GM18858 (cell line): Measurements from ENCODE around the gene NCAPH2.
"Not testable (repeated sequence)": the region's sequence is repeated elsewhere in the genome, so short reads cannot be mapped to it uniquely, and the experiment has no call there.

ENCODE experiments used
- ATAC-seq: cut with Tn5 transposase; IDR thresholded peaks from one replicate; pipeline ENCODE4 v1.9.1; 2021; ENCODE audit not compliant: unreplicated experiment

The NCAPH2 gene

DNA sequence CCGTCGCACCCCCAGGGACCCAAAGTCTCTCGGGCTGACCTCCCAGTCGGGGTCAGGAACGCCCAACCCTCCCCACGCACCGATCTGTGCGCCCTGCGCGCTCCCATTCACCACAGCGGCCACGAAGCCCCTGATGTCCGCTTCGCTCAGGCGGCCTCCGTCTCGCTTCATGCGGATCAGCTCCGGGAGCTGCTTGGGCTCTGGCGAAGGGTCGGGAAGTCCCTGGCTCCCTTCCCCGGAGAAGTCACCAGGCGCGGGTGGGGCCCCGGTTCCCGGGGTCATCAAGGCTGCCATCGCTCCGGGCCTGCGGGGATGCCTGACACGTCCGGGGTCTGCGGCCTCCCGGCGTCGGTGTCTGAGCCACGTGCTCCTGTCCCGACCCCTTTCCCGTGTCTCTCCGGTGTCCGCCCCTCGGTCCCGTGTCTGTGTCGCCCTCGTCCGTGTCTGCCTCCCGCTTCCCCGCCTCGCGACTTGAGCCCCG, 21.4 kb downstream of the NCAPH2 start:
- ATAC-seq: no peak

DNA sequence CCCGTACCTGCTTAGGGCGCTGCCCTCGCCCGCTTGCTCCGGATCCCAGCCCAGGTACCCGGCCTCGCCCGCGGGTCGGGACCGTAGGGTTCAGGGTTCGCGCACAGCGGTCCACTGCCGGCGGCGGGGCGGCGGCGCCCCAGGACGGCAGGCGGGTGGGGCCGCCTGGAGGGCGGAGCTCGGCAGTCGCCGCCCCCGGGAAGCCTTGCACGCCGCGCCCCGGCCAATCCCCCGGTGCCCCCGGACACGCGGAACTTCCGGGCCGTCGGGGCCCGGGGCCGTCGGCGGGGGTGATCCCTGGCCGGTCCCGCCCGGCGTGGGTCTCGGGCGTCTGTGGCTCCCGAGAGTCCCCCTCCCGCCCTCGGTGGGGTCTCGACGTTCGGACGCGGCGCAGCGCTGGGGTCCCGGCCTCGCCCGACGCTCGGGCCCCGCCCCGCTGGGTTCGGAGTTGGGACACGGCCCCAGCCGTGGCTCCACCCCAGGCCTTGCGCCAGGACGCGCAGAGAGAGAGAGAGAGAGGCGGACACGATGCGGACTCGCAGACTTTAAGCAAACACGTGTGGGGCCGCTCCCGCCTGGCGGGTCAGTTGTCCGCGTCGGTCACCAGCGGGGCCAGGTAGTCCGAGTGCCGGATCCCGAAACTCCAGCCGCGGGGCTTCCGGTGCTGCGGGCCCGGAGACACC, 22.0 kb downstream of the NCAPH2 start, which contains the start of gene TYMP:
TSS of gene TYMP (minus strand) at position 116 of the 683 bp plus-strand sequence. CDS start 303 bp downstream, outside the sequence.
- ATAC-seq: no peak

- no peak for ATAC-seq
Measured at GRCh38 chr22:50530580-50530876, 22.5 kb downstream of the NCAPH2 start.

- ATAC-seq: no peak
Measured at GRCh38 chr22:50530877-50531545, 23.0 kb downstream of the NCAPH2 start.

GRCh38 chr22:50531546-50531961, 23.5 kb downstream of the NCAPH2 start:
- no peak for ATAC-seq

- ATAC-seq: no peak
Measured at GRCh38 chr22:50531962-50532674, 24.1 kb downstream of the NCAPH2 start.

DNA sequence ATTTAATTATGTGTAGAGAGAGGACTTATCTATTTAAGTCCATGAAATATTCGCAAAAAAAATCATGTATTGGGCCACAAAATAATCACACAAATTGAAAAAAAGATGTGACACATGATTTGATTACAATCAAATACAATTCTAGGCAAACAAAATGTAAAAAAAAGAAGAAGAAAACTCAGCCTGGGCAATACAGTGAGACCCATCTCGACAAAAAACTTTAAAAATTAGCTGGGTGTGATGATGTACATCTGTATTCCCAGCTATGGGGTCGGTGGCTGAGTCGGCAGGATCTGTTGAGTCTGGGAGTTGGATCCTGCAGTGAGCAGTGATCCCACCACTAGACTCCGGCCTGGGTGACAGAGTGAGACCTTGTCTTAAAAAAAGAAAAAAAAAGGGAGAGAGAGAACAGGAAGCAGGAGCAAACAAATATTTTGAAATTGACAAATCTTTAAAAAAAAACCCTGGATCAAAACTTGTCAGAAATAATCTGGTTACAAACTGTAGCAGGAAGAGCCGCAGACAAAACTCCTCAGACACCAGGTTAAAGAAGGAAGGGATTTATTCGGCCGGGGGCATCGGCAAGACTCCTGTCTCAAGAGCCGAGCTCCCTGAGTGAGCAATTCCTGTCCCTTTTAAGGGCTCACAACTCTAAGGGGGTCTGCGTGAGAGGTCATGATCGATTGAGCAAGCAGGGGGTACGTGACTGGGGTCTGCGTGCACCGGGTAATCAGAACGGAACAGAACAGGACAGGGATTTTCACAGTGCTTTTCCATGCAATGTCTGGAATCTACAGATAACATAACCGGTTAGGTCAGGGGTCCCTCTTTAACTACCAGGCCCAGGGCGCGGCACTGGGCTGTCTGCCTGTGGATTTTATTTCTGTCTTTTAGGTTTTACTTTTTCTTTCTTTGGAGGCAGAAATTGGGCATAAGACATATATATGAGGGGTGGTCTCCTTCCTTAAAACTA, 25.1 kb downstream of the NCAPH2 start:
- ATAC-seq: no peak

DNA sequence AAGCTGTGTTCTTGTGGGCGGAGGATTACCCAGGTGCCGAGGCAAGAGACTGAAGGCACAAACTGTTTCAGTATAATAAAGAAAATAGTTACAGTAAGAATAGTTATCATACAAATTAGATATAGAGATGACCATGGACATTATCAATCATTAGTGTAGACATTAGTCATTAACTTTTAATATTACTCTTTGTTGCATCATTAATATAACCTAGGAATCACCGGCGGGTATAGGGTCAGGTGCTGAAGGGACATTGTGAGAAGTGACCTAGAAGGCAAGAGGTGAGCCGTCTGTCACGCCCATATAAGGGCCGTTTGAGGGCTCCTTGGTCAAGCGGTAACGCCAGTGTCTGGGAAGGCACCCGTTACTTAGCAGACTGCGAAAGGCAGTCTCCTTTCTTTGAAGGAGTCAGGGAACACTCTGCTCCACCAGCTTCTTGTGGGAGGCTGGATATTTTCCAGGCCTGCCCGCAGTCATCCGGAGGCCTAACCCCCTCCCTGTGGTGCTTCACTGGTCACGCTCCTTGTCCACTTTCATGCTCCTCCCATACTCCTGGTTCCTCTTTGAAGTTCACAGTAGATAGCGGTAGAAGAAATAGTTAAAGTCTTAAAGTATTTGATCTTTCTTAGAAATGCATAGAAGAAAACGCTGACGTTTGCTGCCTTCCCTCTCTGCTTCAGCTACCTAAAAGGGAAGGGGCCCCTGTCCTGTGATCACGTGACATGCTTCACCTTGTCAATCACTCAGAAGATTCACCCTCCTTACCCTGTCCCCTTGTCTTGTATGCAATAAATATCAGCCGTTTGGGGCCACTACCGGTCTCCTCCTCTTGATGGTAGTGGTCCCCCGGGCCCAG, 26.1 kb downstream of the NCAPH2 start:
- not testable (repeated sequence) for ATAC-seq

DNA sequence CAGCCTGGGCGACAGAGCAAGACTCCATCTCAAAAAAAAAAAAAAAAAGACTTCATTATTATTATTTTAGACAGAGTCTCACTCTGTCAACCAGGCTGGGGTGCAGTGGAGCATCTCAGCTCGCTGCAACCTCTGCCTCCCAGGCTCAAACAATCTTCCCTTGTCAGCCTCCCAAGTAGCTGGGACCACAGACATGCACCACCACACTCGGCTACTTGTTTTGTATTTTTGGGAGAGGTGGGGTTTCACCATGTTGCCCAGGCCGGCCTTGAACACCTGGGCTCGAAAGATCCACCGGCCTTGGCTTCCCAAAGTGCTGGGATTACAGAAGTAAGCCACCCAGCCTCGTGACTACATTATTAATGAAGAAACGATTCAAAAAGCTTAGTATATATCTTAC, 27.1 kb downstream of the NCAPH2 start:
- ATAC-seq: no peak

- ATAC-seq: no peak
Measured at GRCh38 chr22:50536226-50536625, 28.2 kb downstream of the NCAPH2 start.

DNA sequence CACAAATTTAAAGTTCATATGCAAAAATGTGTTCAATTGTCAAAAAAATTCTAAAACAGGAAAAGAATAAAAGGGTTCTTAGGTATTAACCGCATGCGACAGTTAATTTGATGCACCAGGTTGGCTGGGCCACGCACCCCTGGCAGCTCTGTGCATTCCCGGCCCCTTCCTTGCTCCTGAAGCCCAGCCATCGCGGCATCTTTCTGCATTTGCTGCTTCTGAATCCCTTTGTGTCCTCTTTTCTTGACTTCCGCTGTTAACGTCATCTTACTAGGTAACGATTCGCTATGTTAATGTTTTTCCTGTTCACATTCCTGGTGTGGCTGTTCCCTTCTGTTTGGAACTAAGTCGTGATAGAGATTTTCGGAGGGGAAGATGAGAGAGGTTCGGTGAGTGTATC, 29.7 kb downstream of the NCAPH2 start:
- no peak for ATAC-seq

GRCh38 chr22:50540381-50540780, 32.4 kb downstream of the NCAPH2 start:
- no peak for ATAC-seq

- ATAC-seq: not testable (repeated sequence)
Measured at GRCh38 chr22:50541667-50542026, 33.6 kb downstream of the NCAPH2 start.

GRCh38 chr22:50542416-50542927, 34.4 kb downstream of the NCAPH2 start:
- ATAC-seq: no peak

DNA sequence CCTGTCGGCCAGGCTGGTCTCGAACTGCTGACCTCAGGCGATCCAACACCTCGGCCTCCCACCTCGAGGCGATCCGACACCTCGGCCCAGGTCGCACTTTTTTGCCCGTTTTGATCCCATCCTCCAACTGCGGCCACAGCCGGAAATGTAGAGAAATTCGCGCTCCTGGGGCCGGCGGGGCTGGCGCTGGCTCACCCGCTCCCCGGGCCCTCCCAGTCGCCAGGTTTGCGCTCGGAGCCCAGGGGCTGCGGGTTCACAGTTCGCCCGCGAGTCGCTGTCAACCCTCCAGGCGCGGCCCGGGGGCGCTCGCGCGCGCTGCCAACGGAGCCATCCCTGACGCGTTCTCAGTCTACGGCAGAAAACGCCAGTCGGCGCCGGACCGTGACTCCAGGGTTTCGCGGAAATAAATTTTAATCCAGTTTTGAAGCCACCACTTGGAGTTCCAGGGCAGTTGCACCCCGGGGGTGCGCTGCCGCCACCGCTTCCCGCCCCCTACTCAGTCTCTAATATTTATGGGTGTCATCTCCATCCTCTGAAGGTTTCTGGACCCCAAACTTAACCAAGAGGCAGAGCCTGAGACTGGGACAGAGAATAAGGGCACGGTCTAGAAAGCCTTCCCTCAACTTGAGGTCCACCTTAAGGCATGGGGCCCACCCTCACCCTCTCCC, 36.2 kb downstream of the NCAPH2 start:
- ATAC-seq: no peak

DNA sequence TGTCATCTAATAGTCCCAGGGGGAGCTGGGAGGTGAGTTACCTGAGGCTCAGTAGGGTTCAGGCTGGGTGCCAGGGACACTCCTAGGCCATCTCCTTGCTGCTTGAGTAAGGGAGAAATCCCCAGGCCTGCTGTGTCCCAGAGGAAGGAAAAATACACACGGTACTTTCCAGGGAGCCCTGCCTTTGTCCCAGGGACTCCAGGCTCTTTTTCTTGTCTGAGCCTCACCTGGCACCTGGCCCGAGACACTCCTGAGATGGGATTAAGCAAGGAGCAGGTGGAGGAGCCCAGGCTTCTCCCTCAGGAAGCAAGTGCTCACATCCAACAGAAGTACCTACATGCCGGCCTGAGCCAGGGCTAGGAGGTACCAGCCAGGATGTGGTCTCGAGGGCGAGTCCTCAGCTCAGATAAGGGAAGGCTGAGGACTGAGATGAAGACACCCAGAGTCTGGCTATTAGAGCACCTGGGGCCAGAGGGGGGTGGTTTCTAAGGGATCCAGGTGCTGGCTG, 36.8 kb downstream of the NCAPH2 start:
- no peak for ATAC-seq

DNA sequence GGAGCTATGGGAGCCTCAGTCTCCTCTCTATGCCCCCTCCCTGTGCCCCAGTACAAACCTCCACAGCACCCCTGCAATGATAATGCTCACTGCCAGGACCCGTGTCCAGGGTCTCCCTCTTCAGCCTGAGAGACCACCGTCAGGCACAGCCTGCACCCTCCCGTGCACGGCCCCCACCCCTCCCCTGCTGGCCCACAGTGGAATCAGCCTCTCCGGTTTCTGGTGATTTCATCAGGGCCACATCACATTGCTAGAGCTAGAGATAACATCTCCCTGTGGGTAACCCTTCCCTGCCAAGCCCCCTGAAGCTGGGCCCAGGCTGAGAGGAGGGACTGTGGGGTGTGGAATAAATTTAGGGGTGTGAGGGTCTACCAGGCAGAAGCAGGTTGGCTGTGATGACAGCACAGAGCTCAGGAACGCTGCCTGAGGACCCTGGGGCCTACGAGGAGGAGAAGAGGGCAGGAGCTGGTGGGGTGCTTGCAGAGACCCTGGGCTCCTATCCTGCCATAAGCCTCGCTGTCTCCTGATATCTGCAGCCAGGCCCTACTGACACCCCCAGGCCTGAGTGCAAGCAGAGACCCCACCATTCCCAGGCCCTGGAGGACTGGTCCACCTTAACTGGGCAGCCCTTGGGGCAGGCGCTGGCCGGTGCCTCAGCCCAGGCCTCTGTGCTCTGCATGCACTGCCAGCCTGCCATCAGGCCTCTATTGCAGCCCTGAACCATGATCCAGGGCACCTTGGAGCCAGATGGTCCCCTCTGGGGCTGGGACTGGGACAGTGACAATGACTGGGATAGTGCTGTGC, 37.7 kb downstream of the NCAPH2 start, which contains the start of gene KLHDC7B:
TSS of gene KLHDC7B (plus strand) at position 378 of the 804 bp plus-strand sequence. CDS start at position 723, 345 bp downstream.
- no peak for ATAC-seq
